DMS114 treated with DMSO at 0.1 percent for 48 hours (cell line): ENCODE data around the gene EPHB1.

ENCODE experiments used
- DNase-seq: peaks from one replicate; lab custom pipeline; 2025; ENCODE audit not compliant: unreplicated experiment; lab: John Stamatoyannopoulos, UW

EPHB1 gene

DNA sequence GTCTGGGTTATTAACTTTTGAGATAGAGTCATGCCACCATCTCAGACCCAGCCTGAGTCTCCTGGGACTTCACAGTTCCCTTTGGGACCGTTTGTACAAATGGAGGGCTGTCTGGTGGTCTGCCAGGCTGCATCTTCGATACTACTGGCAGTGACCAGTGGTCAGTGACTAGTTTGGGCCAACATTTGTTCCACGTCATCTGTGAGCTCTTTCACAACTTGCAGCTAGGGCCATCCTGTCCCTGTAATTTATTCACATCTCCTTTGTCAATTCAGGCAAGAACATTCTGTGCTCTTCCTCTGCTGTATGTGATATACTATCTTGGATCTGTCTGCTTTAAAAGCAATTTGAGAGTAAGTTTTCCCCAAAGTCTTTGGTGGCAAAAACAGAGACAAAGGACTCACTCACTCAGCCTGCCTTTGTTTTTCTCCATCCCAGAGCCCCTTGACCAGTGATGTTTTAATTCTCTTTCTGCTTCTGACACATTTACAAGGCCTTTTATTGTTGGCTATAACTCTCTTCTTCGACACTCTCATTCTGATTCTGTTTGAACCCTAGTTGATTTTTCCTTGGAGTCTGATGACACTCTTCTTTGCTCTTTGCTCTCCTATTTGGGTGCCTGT is 353.4 kb downstream of the EPHB1 start:
- no peak for DNase-seq

DNA sequence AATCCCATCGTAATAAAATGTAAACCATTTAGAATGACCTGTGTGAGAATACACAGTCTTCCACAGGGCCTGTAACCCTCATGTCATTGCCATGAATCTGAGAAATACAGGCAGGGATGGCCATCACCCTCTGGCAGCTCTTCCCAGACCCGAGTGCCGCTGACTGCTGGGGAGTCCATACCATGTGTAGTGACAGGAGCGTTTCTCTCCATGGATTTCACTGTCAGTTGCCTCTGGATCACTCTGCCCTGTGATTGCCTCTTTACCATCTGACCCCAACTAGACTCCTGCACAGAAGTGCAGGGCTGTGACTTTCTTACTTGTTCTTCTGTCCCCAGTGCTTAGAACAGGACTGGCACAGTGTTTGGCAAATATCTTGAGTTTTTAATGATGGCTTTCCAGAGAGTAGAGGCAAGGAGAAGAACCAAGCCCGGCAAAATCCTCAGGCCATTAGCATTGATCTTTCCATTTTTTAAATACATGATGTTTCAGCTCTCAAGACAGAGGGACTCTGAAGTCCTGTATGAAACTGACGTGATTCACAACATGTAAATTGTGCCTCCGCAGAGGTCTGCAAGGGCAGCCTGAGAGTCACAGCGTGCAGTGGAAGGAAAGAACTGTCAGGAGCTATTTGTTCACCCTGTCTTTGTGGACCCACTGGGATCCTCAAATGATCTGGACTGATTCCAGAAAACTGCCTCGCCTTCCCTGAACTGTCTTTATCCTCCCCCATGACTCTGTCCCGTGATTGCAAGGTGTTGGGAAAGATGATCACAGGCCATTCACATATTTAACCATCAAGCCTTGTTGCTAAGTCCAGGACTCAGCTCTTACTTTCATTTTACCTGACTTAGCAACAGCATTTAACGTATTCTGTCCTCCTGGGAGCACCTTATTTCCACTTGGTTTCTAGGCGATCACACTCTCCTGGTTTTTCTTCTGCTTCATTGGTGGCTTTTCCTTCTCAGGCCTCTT is 354.9 kb downstream of the EPHB1 start:
- no peak for DNase-seq

DNA sequence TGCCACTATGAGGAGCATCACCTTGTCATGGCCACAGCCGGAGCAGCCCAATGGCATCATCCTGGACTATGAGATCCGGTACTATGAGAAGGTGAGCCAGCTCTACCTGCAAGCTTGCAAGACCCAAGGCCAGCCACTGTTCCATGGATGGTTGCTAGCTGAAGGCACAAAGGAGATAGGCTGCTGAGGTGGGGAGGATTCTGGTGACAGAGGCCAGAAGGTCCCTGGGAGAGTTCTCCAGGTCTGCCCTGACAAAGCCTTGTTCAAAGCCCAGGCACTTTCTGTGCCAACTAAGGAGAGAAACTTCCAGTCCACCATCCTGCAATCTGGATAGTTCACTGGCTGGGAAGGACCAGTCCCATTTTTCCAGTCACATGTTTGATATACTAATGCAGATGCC is 359.1 kb downstream of the EPHB1 start:
- DNase-seq = no peak

DNA sequence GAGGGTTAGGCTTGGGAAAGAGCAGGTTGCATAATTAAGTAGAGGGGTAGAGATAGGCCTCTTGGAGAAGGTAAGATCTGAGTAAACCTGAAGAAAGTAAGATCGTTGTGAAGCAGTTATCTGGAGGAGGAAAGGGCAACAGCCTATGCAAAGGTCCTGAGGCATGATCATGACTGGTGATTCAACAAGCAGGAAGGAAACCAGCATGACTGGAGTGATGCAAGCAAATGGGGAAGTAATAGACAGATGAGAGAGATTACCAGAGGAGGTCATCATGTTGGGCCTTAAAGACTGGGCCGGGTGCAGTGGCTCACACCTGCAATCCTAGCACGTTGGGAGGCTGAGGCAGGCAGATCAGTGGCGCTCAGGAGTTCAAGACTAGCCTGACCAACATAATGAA is 360.2 kb downstream of the EPHB1 start:
- DNase-seq = no peak

DNA sequence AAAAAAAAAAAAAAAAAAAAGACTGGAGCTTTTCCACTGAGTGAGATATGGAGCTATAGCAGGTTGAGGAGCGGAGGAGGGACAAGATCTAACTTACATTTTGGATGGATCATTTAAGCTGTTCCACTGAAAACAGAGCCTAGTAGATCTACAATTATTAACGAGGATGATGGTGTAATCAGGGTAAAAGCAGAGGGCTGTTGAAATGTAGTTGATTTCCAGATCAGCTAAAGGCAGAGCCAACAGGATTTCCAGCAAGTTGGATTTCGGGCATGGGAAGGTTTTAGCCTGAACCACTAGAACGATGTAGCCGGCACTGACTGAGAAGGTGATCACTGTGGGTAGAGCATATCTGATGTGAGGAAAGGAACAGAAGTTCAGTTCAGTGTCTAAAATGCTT is 360.7 kb downstream of the EPHB1 start:
- DNase-seq = no peak

DNA sequence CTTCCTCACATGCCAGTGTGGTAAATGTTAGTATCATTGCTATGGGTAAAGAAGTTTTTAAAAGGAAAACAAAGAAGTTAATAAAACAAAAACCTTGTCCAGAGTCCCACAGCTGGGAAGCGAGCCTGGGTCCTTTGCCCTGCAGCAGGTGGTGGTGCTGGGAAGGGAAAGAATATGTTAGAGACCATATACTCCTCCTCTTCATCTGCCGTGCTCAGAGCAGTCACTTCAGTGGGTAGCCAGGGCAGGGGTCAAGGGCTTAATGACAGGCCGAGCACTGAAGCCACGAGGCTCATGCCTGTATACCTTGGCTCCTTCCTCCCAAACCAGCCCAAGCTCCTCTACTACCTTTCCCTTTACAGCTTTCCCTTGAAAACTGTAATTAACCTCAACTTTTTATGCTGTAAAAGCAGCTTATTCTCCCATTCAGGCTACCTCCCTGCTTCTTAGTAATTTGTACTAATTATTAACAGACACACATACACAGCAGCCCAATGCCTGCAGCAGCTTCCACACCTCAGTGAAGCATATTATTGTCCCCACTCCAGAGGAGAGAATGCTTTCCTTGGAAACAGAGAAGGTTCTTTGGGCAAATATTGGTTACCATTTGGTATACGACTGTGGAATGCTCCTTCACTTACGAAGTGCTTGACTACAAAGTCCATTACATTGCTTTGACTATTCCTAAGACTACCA is 362.1 kb downstream of the EPHB1 start:
- no peak for DNase-seq

DNA sequence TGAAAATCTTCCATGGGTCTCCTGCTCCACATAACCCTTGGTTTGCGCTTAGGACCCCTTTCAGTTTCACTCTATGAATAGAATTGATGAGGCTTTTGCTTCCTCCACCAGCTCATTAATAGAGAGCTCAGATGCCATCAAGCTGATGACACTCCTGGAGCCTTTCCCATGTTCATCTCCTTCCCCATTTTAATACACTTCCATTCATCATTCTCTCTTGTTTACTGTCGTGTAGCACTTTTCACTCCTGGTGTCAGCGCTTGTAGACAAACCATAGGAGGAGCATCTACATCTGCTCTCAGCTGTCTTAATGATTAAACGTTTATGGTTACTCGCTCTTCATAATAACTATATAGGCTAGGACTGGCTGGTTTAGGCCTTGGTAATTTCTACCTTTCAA is 363.5 kb downstream of the EPHB1 start:
- no peak for DNase-seq

DNA sequence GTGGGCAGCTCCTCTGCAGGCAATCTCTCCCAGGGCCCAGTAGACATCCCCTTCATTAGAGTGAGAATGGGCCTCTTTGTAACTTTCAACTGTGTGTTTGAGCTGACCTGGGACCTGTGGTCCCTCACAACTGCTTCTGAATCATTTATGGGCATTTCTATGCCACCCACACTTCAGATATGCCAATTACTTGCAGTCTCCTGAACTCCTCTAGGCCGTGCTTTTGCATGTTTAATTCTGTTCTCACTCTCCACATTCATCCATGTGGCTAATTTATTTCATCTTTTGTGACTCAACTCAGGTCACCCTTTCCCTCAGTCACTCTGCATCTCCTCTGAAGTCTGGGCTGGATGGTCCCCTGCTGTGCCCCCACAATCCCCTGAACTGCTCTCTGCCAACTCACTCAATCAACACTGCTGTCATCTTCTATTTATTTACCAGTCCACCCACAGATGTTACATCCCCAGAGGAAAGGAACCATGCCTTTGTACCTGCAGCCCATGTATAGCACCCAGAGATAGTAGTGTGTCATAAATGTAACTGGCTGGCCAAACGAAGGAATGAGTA is 364.7 kb downstream of the EPHB1 start:
- DNase-seq = no peak

DNA sequence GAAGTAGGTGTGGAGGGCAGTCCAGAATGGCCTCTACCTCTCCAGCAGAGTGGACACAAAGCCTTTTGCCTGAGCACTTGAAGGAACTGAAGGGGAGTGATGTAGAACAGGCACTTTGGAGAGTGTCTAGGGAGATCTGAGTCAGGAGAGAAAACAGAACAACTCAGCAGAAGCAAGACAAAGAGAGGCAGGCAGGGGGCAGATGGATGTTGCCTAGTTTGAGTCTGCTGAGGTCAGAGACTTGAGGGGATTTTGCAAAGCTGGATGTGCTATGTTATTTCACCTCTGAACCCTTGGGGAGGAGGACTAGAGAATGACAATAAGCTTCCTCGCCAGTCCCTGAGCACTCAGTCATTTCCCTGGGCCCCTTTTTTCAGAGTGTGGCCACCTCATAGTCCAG is 366.4 kb downstream of the EPHB1 start:
- DNase-seq = no peak

DNA sequence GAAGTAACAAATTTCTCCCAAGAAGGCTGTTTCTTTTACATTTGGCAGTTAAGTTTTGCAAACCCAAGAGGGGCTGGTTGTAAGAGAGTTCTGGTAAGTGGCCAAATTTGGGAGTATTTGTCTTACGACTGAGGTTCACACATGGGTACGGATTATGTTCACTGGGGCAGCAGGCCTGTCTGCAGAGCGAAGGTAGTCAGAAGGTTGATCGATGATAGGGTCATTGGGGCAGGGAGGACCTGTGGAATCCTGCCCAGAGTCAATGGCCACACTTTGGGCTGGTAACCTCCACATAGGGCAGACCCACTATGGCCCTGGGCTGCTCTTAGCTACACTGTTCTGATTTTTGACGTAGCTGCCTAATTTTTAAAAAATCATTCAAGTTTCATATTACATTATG is 368.6 kb downstream of the EPHB1 start:
- DNase-seq = no peak

DNA sequence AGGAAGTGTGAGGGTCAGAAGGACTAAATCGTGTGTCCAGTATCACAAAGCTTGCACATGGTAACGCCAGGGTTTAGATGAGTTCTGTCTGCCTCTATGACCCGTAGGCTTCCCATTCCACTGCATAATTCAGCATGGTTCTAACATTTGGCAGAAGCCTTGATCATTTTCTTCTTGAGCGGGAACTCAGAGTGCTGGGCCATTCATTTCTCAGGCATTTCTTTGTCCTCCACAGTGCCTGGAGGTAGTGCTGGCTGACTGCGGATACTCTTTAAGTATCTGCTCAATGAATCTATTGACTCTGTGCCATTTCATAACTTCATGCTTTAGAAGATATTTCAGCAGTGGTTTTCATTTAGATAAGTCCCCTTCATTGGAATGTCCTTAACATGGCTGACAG is 370.2 kb downstream of the EPHB1 start:
- DNase-seq = no peak

DNA sequence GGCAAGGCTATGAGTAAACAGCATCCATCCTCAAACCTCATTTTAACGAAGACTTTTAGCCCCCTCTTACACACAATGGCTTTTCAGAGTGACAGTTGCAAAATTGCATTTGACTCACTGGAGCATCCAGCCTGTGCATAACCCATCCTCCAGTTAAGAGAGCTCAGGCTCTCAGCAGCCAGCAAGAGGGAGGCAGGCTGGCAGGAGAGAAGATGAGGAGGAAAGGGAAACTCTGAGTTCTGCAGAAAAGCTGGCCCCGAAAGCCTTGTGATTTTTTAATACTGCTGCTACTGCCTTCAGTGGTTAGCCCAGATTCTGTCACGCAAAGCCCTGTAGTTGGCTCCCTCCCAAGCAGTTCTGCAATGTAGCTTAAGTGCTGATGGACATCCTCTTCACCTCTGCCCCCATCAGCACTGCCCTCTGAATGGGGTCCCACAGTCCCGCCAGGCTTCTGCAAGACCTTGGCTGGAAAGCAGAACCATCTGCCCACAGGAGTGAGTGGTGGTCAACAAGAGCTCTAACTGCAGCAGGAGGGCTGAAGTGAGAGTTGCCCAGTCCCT is 371.3 kb downstream of the EPHB1 start:
- no peak for DNase-seq

DNA sequence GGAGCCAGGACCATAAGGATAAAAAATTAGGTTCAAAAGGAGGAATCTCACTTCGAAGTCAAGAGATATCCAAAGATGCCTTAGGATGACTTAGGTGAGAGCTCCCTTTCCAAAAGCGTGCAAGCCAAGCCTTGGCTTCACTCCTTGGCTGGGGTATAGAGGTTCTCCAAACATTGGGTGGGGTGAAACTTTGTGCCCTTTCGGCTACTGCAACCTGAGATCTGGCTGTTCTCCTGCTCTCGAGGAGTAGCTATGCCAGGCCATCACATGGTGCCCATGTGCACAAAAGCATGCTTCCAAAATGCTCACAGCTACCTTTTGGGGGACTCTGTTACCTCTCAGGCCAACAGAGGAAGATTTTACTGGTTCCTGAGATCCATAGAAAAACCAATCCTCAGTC is 373.8 kb downstream of the EPHB1 start:
- DNase-seq = no peak

DNA sequence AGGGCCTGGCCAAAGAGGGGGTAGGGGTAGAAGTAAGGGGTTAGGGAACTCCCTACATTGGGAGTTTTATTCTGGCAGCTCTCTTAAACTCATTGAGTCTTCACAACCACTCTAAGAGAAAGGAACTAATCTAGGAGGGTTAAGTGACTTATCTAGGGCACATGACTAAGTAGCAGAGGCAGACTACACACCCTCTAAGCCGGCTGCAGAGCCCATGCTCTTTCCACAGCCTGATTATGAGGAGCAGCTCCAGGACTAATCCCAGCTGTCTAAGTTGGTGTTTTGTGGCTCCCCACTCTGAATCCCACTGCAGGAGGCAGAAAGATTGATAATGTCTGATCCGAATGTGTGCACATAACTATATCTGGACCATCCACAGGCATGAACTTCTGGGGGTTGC is 374.6 kb downstream of the EPHB1 start:
- no peak for DNase-seq

DNA sequence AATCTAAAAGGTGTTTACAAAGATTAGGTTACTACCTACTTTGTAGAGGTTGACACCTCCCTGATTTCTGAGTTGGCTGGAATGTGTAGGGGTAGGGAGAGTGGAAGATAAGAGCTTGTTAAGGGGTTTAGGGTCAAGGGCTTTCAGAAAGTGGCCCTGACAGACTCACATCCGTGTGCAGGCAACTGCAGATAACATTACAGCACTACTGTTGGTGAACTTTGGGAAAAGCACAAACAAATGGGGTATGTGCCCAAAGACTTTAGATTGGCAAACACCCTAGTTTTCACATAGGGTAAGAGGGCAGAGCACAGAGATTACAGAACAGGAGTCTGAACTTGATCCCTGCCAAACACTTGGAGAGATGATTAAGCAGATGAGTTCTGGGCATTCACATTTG is 375.7 kb downstream of the EPHB1 start:
- DNase-seq = no peak

DNA sequence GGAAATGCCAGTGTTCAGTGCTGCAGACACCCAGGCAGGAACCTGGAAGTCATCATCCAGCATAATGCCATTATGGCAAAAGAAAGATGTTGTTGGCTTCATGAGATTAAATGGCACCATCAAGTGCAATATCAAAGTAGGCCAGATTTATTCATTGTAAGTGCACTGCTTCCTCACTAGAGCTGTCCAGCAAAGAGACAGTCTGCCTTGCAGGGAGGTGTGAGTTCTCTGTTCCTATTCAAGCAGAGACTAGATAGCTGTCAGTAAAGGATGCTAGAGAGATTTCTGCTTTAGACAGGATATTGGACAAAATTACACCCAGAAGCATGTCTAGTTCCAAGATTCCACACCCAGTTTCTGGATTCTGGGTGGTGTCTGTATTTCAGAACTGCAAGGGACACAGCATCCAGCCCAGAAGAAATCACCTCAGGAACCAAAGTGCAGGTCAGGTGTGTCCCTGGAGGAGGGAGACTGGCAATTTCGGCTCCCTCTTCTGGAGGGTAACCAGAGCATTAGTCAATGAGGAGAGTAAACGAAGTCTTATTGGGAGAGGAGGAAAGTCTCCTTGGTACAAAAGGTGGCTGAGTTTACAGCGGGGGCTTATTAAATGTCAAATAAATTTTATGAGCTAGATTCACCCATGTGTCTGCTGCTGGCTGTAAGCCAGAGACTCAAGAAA is 377.3 kb downstream of the EPHB1 start:
- DNase-seq = no peak

DNA sequence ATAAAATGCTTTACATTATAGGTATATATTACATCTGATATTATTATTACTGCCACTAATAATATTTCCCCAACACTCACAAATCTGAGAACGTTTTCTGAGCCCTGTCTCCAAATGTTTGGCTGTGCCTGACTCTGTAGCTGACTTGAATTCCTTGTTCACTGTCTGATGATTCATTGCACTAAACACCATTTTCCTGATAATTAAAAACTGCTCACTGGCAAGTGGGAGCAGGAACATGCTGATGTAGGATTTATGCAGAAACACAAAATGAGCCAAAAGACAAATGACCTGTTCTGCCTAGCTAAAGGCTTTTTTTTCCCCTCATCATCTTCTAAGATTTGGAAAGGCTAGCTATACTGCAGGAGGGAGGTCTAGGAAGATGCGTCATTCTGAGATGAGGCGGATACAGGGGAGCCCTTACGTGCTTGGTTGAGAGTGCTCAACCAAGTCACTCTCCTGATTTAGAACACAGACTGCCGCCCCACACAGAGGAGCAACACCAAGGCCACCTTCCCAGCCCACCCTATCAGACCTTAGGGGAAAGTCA is 380.7 kb downstream of the EPHB1 start:
- no peak for DNase-seq

DNA sequence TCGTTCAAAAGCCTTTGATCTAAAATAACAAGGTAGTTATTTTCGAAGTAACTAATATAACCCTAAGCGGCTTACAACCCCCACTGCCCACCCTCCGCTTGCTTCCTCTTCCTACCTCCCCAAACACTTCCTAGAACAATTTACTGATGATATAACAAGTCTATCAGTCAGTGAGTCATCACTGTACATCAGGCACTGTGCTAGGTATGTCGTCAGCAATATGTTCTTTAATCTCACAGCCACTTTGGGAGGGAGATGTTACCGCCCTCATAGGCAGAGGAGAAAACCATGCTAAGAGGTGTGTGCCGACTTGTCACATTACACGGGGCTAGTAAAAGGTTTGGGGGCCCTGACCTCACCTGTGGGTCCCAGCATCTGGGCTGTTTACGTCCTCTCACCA is 381.8 kb downstream of the EPHB1 start:
- DNase-seq = no peak

DNA sequence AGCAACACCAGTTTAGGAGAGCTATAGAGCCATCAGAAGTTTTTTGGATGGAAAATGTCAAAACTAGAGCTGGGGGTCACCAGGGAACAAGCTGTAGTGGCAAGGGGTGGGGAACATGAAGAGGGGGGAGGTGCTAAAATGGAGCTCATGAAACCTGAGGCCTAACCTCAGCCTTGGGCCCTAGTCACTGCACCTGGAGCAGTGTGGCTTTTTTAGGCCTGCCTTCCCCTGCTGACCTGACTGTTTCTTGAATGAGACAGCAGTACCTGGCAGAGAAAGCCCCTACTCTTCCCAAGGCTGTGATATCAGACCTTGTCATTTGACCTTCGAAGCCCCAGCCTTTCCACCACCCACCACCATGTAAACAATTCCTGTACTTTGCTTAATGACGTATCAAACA is 383.5 kb downstream of the EPHB1 start:
- no peak for DNase-seq

DNA sequence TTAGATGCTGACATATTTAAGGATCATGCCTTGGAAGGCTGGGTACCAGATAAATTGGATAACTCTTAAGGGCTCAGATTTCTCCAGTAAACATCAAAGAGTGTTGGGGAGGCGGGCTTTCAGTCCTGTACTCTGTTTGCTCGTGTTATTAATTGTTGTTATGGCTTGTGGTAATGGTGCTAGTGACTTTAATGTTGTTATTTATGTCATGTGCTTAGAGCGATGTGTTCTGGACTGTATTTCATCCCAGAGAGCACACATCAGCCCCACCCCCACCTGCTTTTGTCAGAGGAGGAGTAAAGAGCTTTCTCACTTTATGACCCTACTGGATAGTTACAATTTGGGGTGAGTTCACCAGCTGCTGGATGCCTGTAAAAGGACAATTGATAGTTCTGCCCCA is 386.3 kb downstream of the EPHB1 start:
- DNase-seq = no peak
